NCI-H748 (cell line): ENCODE measurements around the gene AUTS2.

Source experiments
- DNase-seq: peaks from one replicate; lab custom pipeline; 2025; ENCODE audit not compliant: unreplicated experiment; lab: John Stamatoyannopoulos, UW

The AUTS2 gene

GRCh38 chr7:69684369-69685292 is 86.4 kb downstream of the AUTS2 start:
- DNase-seq = peak; percentile 12

- DNase-seq = no peak
Measured at GRCh38 chr7:69685293-69685631, 87.0 kb downstream of the AUTS2 start.

- no peak for DNase-seq
Measured at GRCh38 chr7:69686366-69686765, 88.1 kb downstream of the AUTS2 start.

GRCh38 chr7:69687739-69688433 is 89.6 kb downstream of the AUTS2 start:
- DNase-seq = peak; percentile 79

GRCh38 chr7:69690329-69690728 is 92.1 kb downstream of the AUTS2 start:
- DNase-seq = no peak

GRCh38 chr7:69691327-69691726 is 93.1 kb downstream of the AUTS2 start:
- no peak for DNase-seq

GRCh38 chr7:69691734-69692133 is 93.5 kb downstream of the AUTS2 start:
- peak; percentile 29 for DNase-seq

- DNase-seq = no peak
Measured at GRCh38 chr7:69692611-69693010, 94.3 kb downstream of the AUTS2 start.

- no peak for DNase-seq
Measured at GRCh38 chr7:69693042-69693441, 94.8 kb downstream of the AUTS2 start.

- DNase-seq = peak; percentile 53
Measured at GRCh38 chr7:69696054-69696591, 97.8 kb downstream of the AUTS2 start.

- DNase-seq = no peak
Measured at GRCh38 chr7:69696686-69697685, 98.7 kb downstream of the AUTS2 start.

- DNase-seq = no peak
Measured at GRCh38 chr7:69698109-69698825, 100.0 kb downstream of the AUTS2 start.

GRCh38 chr7:69699931-69700330 is 101.7 kb downstream of the AUTS2 start:
- DNase-seq = no peak

- DNase-seq = no peak
Measured at GRCh38 chr7:69700331-69700730, 102.1 kb downstream of the AUTS2 start.

- DNase-seq = no peak
Measured at GRCh38 chr7:69701288-69701687, 103.0 kb downstream of the AUTS2 start.

- no peak for DNase-seq
Measured at GRCh38 chr7:69702357-69702756, 104.1 kb downstream of the AUTS2 start.

GRCh38 chr7:69703099-69703498 is 104.8 kb downstream of the AUTS2 start:
- no peak for DNase-seq

GRCh38 chr7:69706070-69706469 is 107.8 kb downstream of the AUTS2 start:
- no peak for DNase-seq

- peak; percentile 40 for DNase-seq
Measured at GRCh38 chr7:69708857-69709256, 110.6 kb downstream of the AUTS2 start.

GRCh38 chr7:69710768-69711438 is 112.6 kb downstream of the AUTS2 start:
- no peak for DNase-seq
